A549 treated with Hydrocortisone at 1 μM for 4 hours (cell line): ENCODE measurements around the gene CR2. TPM values are rescaled to one million over a fixed set of nuclear protein-coding genes. Genes with fewer than 3 reads are reported as not detected.

ENCODE experiments used
- total RNA-seq: library from RNA; stranded (reverse); fragments of 200-300 nt; extraction: Qiagen RNA extraction; gene quantifications from 5 replicates; pipeline ENCODE4 v1.2.3, GENCODE V29; 2022

CR2 gene
- 0.02 to 0.03 TPM in 2 of 5 replicates, not detected in the others for total RNA-seq

DNA sequence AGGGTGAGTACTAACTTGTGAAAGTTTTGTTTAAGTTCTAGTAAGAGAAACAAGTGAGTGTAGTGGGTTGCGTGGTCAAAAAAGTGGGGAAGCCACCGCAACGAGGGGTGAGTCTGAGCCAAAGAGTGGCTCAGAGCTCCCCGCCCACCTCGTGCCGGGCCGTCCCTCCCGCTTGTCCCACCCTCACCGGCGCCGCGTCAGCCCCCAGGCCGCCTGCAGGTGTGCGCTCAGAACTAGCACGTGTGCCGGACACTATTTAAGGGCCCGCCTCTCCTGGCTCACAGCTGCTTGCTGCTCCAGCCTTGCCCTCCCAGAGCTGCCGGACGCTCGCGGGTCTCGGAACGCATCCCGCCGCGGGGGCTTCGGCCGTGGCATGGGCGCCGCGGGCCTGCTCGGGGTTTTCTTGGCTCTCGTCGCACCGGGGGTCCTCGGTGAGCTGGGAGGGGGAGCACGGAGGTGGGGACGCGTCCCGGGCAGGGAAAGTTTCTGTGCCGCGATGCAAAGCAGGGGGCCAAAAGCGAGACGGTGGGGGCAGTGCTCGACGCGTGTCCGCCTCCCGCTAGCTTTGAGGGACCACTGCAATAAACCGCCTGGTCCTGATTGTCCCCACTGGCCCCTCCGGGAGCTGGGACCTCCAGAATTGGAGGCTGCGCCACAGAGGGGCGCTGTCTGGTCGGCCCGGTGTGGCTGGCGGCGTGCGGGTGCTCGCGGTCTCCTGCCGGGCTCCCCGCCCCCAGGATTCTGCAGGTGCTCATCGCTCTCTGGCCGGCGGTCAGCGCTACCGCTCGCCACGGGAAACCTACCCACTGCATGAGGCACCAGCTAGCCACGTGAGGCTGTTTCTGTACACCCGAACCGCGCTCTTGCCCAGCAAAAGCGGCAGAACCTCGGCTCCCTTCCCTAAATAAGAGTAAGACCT is at the start of gene CR2:
Gene CR2, plus strand, starts transcription at position 283 of the 919 bp plus-strand sequence. Its CDS starts 91 bp downstream, at position 374.

DNA sequence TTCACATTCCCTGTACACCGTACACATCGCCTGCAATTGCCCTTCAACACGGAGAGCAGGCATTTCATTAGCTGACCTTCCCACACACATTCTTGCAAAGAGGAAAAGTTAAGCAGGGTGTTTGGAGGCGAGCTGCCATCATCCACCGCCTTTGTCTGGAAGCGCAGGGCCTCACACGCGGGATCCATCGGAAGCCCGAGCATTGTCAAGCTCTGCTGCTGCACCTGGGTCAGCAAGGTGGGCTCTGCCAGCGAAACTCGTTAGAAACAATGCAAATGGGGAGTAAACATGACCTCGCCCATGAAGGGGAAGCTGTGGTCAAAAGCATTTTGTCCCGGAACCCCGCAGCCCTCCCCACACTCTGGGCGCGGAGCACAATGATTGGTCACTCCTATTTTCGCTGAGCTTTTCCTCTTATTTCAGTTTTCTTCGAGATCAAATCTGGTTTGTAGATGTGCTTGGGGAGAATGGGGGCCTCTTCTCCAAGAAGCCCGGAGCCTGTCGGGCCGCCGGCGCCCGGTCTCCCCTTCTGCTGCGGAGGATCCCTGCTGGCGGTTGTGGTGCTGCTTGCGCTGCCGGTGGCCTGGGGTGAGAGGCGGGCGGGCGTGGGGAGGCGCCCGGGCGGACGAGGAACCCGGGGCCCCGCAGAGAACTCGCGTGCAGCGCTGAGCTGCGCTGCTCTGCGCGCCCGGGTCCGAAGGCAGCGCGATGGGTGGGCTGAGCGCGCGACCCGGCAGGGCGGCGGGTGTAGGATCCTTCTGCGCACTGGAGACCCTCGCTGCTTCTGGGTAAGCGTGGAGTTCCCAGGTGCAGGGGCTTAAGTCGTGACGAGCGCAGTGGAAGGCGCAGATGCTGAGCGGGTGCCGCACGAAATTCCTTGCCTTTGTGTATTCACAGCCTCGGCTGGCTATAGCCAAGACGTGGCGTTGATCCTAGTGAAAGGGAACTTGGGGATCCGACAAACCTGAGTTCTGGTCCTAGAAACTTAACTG is 42.0 kb downstream of the CR2 start, which contains the start of gene CR1:
Gene CR1, plus strand, starts transcription at position 357 of the 992 bp plus-strand sequence. Its CDS starts 111 bp downstream, at position 468.

Other genes starting within 250 kb of the CR2 start
- gene CD55, start 132.7 kb upstream of the CR2 start, total RNA-seq, result 78.9 to 121 TPM (median 108 TPM) in 5 replicates
- gene CR1, start 41.8 kb downstream of the CR2 start, total RNA-seq, result not detected in 5 replicates
- gene CR1L, start 190.8 kb downstream of the CR2 start, total RNA-seq, result not detected in 5 replicates